Lower lobe of right lung (tissue), 2 donors: ENCODE results near the gene HSPBP1. TPM values are rescaled to one million over a fixed set of nuclear protein-coding genes. Genes with fewer than 3 reads are reported as not detected.

Source experiments
- ATAC-seq, 2 donors: fragments of 200-7000 bp; cut with Tn5 transposase; one replicate each; pipeline ENCODE4 v1.9.1; 2020 to 2022; ENCODE audit warnings: mild to moderate bottlenecking in 2 of 2, moderate library complexity in 2 of 2
- DNase-seq: peaks from one replicate; pipeline ENCODE4 v3.0.0-alpha.2; 2020
- H3K27ac ChIP-seq: fragments of 200-600 bp; one replicate; pipeline ENCODE4 v1.8.0; 2022
- H3K27me3 ChIP-seq: fragments of 200-600 bp; one replicate; pipeline ENCODE4 v1.8.0; 2022; ENCODE audit warnings: low read depth
- H3K36me3 ChIP-seq: fragments of 200-600 bp; one replicate; pipeline ENCODE4 v1.8.0; 2022; ENCODE audit warnings: mild to moderate bottlenecking
- H3K4me1 ChIP-seq: fragments of 200-600 bp; one replicate; pipeline ENCODE4 v1.8.0; 2022
- H3K4me3 ChIP-seq: fragments of 200-600 bp; one replicate; pipeline ENCODE4 v1.8.0; 2022; ENCODE audit warnings: mild to moderate bottlenecking
- H3K9me3 ChIP-seq: fragments of 200-600 bp; one replicate; pipeline ENCODE4 v1.8.0; 2022
- CTCF ChIP-seq: fragments of 200-600 bp; IDR thresholded peaks from one replicate; pipeline ENCODE4 v1.8.0; 2022; ENCODE audit warnings: antibody characterized with exemption, mild to moderate bottlenecking
- intact Hi-C: fragments of 100-400 bp; cut with DNase I; formaldehyde crosslinking; loops from one replicate; pipeline ENCODE4 v1.11.0; 2022
- total RNA-seq: library from RNA; stranded (reverse); fragmentation: NEBNext Ultra II Directional; extraction: Animal tissue kit (Norgen Biotek cat#: 25700); gene quantifications from one replicate; pipeline ENCODE4 v1.2.1, GENCODE V29; 2021
- donor health status: DM: no; HTN: yes; CAD: no; lungs with severe emphysema.

The HSPBP1 gene
- total RNA-seq, 1 donor from 2014 or later, result 23.9 TPM

DNA sequence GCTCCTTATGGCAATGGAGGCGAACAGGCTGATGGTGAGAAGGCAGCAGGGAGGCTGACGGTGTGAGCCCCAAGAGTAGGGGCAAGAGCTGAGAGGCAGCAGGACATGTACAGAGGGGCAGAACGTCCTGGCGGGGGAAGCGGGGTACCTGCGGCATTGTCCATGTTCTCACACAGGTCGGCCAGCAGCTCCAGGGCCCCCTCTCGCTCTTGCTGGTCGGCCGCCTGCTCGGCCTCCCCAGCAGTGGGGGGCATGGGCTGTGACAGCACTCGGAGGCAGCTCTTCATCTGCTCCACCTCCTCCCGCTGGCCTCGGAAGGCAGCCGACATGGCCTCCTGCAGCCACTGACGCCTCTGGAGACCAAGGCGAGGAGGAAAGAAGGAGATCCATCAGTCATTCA lies 2.4 kb downstream of the HSPBP1 start:
- H3K27me3 ChIP-seq, result no peaks in the 10 kb centered on the region
- no peak overlapping the region for H3K4me3 ChIP-seq
- TF ChIP-seq CTCF, result no peak
- peaks cover 49% of the 10 kb centered on the region for H3K36me3 ChIP-seq
- no peaks in the 10 kb centered on the region for H3K9me3 ChIP-seq
- intact Hi-C loops, result no loop called here
- no peak overlapping the region for H3K27ac ChIP-seq
- no peak for ATAC-seq
- peaks cover 13% of the 10 kb centered on the region for H3K4me1 ChIP-seq
- DNase-seq, result no peak

DNA sequence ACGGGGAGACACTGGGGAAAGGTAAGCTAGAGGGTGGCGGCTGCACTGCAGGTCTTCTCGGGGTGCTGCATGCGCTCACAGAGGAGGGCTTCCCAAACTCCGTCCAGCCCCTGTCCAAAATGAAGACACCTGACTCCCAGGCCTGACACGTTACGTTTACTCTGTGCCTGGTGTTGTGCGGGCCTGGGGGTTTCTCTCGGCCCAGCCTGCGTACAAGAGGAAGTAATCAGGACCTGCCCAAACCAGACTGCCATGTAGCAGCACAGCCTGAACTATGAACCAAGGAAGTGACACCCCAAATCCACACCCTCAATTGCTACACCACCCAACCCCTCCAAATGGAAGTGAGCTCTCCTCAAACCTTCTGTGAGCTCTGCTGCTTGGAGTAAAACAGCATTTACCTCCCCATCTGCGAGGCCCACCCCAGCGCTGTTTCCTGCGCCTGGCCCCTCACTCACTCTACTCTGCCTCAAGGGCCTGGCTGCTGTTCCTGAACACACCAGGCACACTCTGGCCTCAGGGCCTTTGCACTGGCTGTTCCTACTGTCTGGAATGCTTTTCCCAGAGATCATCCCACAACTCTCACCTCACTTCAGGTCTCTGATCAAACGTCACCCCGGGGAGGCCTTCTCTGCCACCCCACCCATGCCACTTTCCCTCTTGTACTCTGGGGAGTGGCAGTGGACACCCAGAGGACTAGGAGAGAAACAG lies 3.0 kb downstream of the HSPBP1 start:
- DNase-seq, result no peak
- Histone ChIP-seq H3K9me3 (no peaks in the 10 kb centered on the region), H3K36me3 (peaks cover 55% of the 10 kb centered on the region), H3K27me3 (no peaks in the 10 kb centered on the region), H3K27ac (no peak overlapping the region), H3K4me1 (peaks cover 13% of the 10 kb centered on the region), H3K4me3 (no peak overlapping the region)
- no peak for TF ChIP-seq CTCF
- intact Hi-C loops, result no loop called here
- no peak for ATAC-seq

- intact Hi-C loops, result no loop called here
- peaks cover 63% of the 10 kb centered on the region for H3K36me3 ChIP-seq
- DNase-seq, result no peak
Measured at GRCh38 chr19:55275851-55276719, 3.8 kb downstream of the HSPBP1 start.

GRCh38 chr19:55273978-55274707 lies 5.8 kb downstream of the HSPBP1 start:
- TF ChIP-seq CTCF, result no peak
- no peak overlapping the region for H3K4me3 ChIP-seq
- peaks cover 2% of the 10 kb centered on the region for H3K4me1 ChIP-seq
- no peaks in the 10 kb centered on the region for H3K27me3 ChIP-seq
- no peaks in the 10 kb centered on the region for H3K9me3 ChIP-seq
- intact Hi-C loops, result no loop called here
- ATAC-seq (no peak), DNase-seq (no peak)
- H3K27ac ChIP-seq, result no peak overlapping the region
- peaks cover 66% of the 10 kb centered on the region for H3K36me3 ChIP-seq

More at GRCh38 chr19:55275851-55276719, 3.8 kb downstream of the HSPBP1 start:
- Histone ChIP-seq H3K4me1 (peaks cover 13% of the 10 kb centered on the region), H3K9me3 (no peaks in the 10 kb centered on the region), H3K27ac (no peak overlapping the region), H3K27me3 (no peaks in the 10 kb centered on the region), H3K4me3 (no peak overlapping the region)
- ATAC-seq, result no peak
- no peak for TF ChIP-seq CTCF

DNA sequence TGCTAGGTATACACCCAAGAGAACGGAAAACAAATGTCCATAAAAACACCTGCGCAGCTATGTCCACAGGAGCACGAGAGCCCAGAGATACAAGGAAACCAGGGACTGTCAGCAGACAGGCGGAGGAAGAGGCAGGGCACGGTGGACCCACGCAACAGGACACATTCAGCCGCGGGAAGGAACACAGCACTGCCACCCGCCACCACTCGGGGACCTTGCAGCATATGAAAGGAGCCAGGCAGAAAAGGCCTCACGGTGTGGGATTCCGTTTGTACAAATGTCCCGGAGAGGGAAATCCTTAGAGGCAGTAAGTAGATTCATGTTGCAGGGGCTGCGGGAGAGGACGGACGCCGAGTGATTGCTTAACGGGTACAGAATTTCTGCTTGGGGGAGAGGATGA lies 7.8 kb downstream of the HSPBP1 start:
- DNase-seq, result no peak
- H3K9me3 ChIP-seq, result no peaks in the 10 kb centered on the region
- no peak for ATAC-seq
- H3K27me3 ChIP-seq, result no peaks in the 10 kb centered on the region
- H3K4me1 ChIP-seq, result no peaks in the 10 kb centered on the region
- no peak overlapping the region for H3K4me3 ChIP-seq
- intact Hi-C loops, result no loop called here
- H3K36me3 ChIP-seq, result peaks cover 62% of the 10 kb centered on the region
- H3K27ac ChIP-seq, result no peak overlapping the region
- no peak for TF ChIP-seq CTCF
